GM19467 (cell line): Measurements from ENCODE around the gene TSPOAP1.

Source experiments
- ATAC-seq: cut with Tn5 transposase; IDR thresholded peaks from one replicate; pipeline ENCODE4 v1.9.1; 2021; ENCODE audit warnings: mild to moderate bottlenecking, moderate library complexity; ENCODE audit not compliant: unreplicated experiment

Gene TSPOAP1

GRCh38 chr17:58265271-58265670 is 63.3 kb downstream of the TSPOAP1 start:
- no peak for ATAC-seq

- ATAC-seq: no peak
These were observed 64.0 kb downstream of the TSPOAP1 start for GRCh38 chr17:58264407-58265103.

- ATAC-seq: no peak
These were observed 64.8 kb downstream of the TSPOAP1 start for GRCh38 chr17:58263773-58264172.

GRCh38 chr17:58262149-58262548 is 66.4 kb downstream of the TSPOAP1 start:
- no peak for ATAC-seq

GRCh38 chr17:58254803-58255202 is 73.8 kb downstream of the TSPOAP1 start:
- ATAC-seq: no peak

GRCh38 chr17:58253082-58253481 is 75.5 kb downstream of the TSPOAP1 start:
- no peak for ATAC-seq

GRCh38 chr17:58252141-58252540 is 76.5 kb downstream of the TSPOAP1 start:
- no peak for ATAC-seq
